GM18861 (cell line): ENCODE results near the gene WDR26.
"Not testable (repeated sequence)": the region's sequence is repeated elsewhere in the genome, so short reads cannot be mapped to it uniquely, and the experiment has no call there.

Source experiments
- ATAC-seq: cut with Tn5 transposase; IDR thresholded peaks from one replicate; pipeline ENCODE4 v1.9.1; 2021; ENCODE audit not compliant: unreplicated experiment

The WDR26 gene

GRCh38 chr1:224352436-224353085 is 82.0 kb downstream of the WDR26 start:
- not testable (repeated sequence) for ATAC-seq

GRCh38 chr1:224349716-224350115 is 84.9 kb downstream of the WDR26 start:
- not testable (repeated sequence) for ATAC-seq

GRCh38 chr1:224348137-224348536 is 86.5 kb downstream of the WDR26 start:
- ATAC-seq: no peak

GRCh38 chr1:224343679-224344078 is 90.9 kb downstream of the WDR26 start:
- ATAC-seq: no peak

- not testable (repeated sequence) for ATAC-seq
Measured at GRCh38 chr1:224340453-224341384, 93.9 kb downstream of the WDR26 start.

GRCh38 chr1:224339442-224340033 is 95.1 kb downstream of the WDR26 start:
- no peak for ATAC-seq

- ATAC-seq: no peak
Measured at GRCh38 chr1:224338150-224338838, 96.3 kb downstream of the WDR26 start.
